Fibroblast of pulmonary artery (primary cell): Measurements from ENCODE around the gene ORAI2.
"Not testable (repeated sequence)": the region's sequence is repeated elsewhere in the genome, so short reads cannot be mapped to it uniquely, and the experiment has no call there.

ENCODE experiments used
- DNase-seq: peaks from one replicate; pipeline ENCODE4 v3.0.0-alpha.2; 2010; ENCODE audit warnings: low read depth
- H3K4me3 ChIP-seq: replicated peaks from 2 replicates; pipeline ENCODE4 v1.5.1; 2011; ENCODE audit warnings: low read depth, mild to moderate bottlenecking, control low read depth, low read length, moderate library complexity
- CTCF ChIP-seq: IDR thresholded peaks from 2 replicates; pipeline ENCODE4 v1.5.1; 2011; ENCODE audit warnings: mild to moderate bottlenecking, control low read depth, low read length, inconsistent platforms; ENCODE audit errors: missing control alignments

ORAI2 gene

GRCh38 chr7:102473271-102473991 is 40.1 kb downstream of the ORAI2 start:
- DNase-seq: no peak
- TF ChIP-seq CTCF: no peak
- H3K4me3 ChIP-seq: no peak overlapping the region

- not testable (repeated sequence) for H3K4me3 ChIP-seq, DNase-seq
Observed at GRCh38 chr7:102474116-102474515, 40.7 kb downstream of the ORAI2 start.

GRCh38 chr7:102474736-102475435 is 41.5 kb downstream of the ORAI2 start:
- not testable (repeated sequence) for DNase-seq, H3K4me3 ChIP-seq

- peak within 1 kb of the TSS; percentile 46 for H3K4me3 ChIP-seq
- peak; percentile 53 for DNase-seq
Observed at GRCh38 chr7:102478314-102479208, 45.2 kb downstream of the ORAI2 start, which contains the start of gene POLR2J. Gene POLR2J (minus strand): TSS chr7:102478922. CDS start chr7:102478860, 62 bp downstream.

- H3K4me3 ChIP-seq, DNase-seq: not testable (repeated sequence)
Observed at GRCh38 chr7:102479209-102479584, 45.8 kb downstream of the ORAI2 start.

GRCh38 chr7:102479982-102480637 is 46.7 kb downstream of the ORAI2 start:
- H3K4me3 ChIP-seq, DNase-seq: not testable (repeated sequence)
- peak; percentile 21 for TF ChIP-seq CTCF

GRCh38 chr7:102481962-102482361 is 48.6 kb downstream of the ORAI2 start:
- not testable (repeated sequence) for DNase-seq, H3K4me3 ChIP-seq

- not testable (repeated sequence) for DNase-seq, H3K4me3 ChIP-seq
Observed at GRCh38 chr7:102484317-102484716, 50.9 kb downstream of the ORAI2 start.

GRCh38 chr7:102490529-102491075 is 57.2 kb downstream of the ORAI2 start:
- H3K4me3 ChIP-seq, DNase-seq: not testable (repeated sequence)

GRCh38 chr7:102493220-102493935 is 60.0 kb downstream of the ORAI2 start:
- DNase-seq, H3K4me3 ChIP-seq: not testable (repeated sequence)

- not testable (repeated sequence) for H3K4me3 ChIP-seq, DNase-seq
Observed at GRCh38 chr7:102494026-102494425, 60.7 kb downstream of the ORAI2 start.

- not testable (repeated sequence) for DNase-seq
Observed at GRCh38 chr7:102494473-102495149, 61.2 kb downstream of the ORAI2 start.

GRCh38 chr7:102496861-102497260 is 63.5 kb downstream of the ORAI2 start:
- H3K4me3 ChIP-seq, DNase-seq: not testable (repeated sequence)

More at GRCh38 chr7:102494473-102495149, 61.2 kb downstream of the ORAI2 start:
- H3K4me3 ChIP-seq: not testable (repeated sequence)

- DNase-seq, H3K4me3 ChIP-seq: not testable (repeated sequence)
Observed at GRCh38 chr7:102497308-102497707, 63.9 kb downstream of the ORAI2 start.
